Hypothalamus (tissue), 51 donors: ENCODE results near the gene SETD2.

ENCODE experiments used
- DNase-seq, 51 donors: peaks; one replicate each; lab custom pipeline; 2025; lab: John Stamatoyannopoulos, UW

The SETD2 gene

GRCh38 chr3:47010910-47011309 is 153.0 kb downstream of the SETD2 start:
- no peak for DNase-seq

- DNase-seq, result no peak
These were observed 153.7 kb downstream of the SETD2 start for GRCh38 chr3:47010111-47010712.

- peak in 50 of 51 donors; percentile 44 to 94 (median 80) for DNase-seq
These were observed 154.4 kb downstream of the SETD2 start for GRCh38 chr3:47009225-47010110.

- DNase-seq, result peak in 1 of 51 donors; percentile 59
These were observed 155.1 kb downstream of the SETD2 start for GRCh38 chr3:47008851-47009224.

- no peak for DNase-seq
These were observed 155.6 kb downstream of the SETD2 start for GRCh38 chr3:47008234-47008796.

GRCh38 chr3:47007482-47008233 is 156.3 kb downstream of the SETD2 start:
- DNase-seq, result no peak

- no peak for DNase-seq
These were observed 156.9 kb downstream of the SETD2 start for GRCh38 chr3:47007001-47007400.

GRCh38 chr3:47006145-47006651 is 157.7 kb downstream of the SETD2 start:
- no peak for DNase-seq

GRCh38 chr3:47005212-47006144 is 158.4 kb downstream of the SETD2 start:
- DNase-seq, result no peak

- DNase-seq, result no peak
These were observed 159.3 kb downstream of the SETD2 start for GRCh38 chr3:47004369-47005211.

GRCh38 chr3:47003461-47004368 is 160.2 kb downstream of the SETD2 start:
- DNase-seq, result no peak

GRCh38 chr3:47003056-47003410 is 160.9 kb downstream of the SETD2 start:
- DNase-seq, result no peak

- DNase-seq, result no peak
These were observed 161.5 kb downstream of the SETD2 start for GRCh38 chr3:47002171-47003055.

- no peak for DNase-seq
These were observed 162.2 kb downstream of the SETD2 start for GRCh38 chr3:47001731-47002170.

- no peak for DNase-seq
These were observed 162.8 kb downstream of the SETD2 start for GRCh38 chr3:47000922-47001730.
